KMS-11 (cell line): ENCODE results near the gene LAMB1.

Experiments
- H2AFZ ChIP-seq: fragments of 200-600 bp; sonication (generic); 2 replicates; pipeline ENCODE4 v1.6.1; 2016; ENCODE audit warnings: antibody characterized with exemption, mixed run types, low read depth
- H3K27ac ChIP-seq: fragments of 200-600 bp; sonication (generic); 2 replicates; pipeline ENCODE4 v1.6.1; 2016; ENCODE audit warnings: mild to moderate bottlenecking, mixed run types
- H3K27me3 ChIP-seq: fragments of 200-600 bp; sonication (generic); 2 replicates; pipeline ENCODE4 v1.6.1; 2017; ENCODE audit warnings: mild to moderate bottlenecking, low read depth, mixed run types, moderate library complexity; ENCODE audit not compliant: insufficient read depth
- H3K36me3 ChIP-seq: fragments of 200-600 bp; sonication (generic); 2 replicates; pipeline ENCODE4 v1.6.1; 2017; ENCODE audit warnings: mild to moderate bottlenecking, mixed run types; ENCODE audit not compliant: insufficient read depth
- H3K4me1 ChIP-seq: fragments of 200-600 bp; sonication (generic); 2 replicates; pipeline ENCODE4 v1.6.1; 2016; ENCODE audit warnings: mild to moderate bottlenecking, low read depth, mixed run types; ENCODE audit not compliant: poor library complexity, severe bottlenecking
- H3K4me2 ChIP-seq: fragments of 200-600 bp; sonication (generic); 2 replicates; pipeline ENCODE4 v1.7.0; 2016; ENCODE audit warnings: mild to moderate bottlenecking, mixed run types
- H3K4me3 ChIP-seq: fragments of 200-600 bp; sonication (generic); IDR thresholded peaks from 2 replicates; pipeline ENCODE4 v1.6.1; 2017; ENCODE audit warnings: low read depth, low read length, mixed read lengths; ENCODE audit not compliant: insufficient read depth
- H3K79me2 ChIP-seq: fragments of 200-600 bp; sonication (generic); 2 replicates; pipeline ENCODE4 v1.6.1; 2016; ENCODE audit warnings: low read depth, mixed run types; ENCODE audit not compliant: insufficient read depth
- H3K9ac ChIP-seq: fragments of 200-600 bp; sonication (generic); 2 replicates; pipeline ENCODE4 v1.6.1; 2016; ENCODE audit warnings: mild to moderate bottlenecking, mixed run types
- H4K20me1 ChIP-seq: fragments of 200-600 bp; sonication (generic); 2 replicates; pipeline ENCODE4 v1.6.1; 2016; ENCODE audit warnings: mild to moderate bottlenecking, mixed run types; ENCODE audit not compliant: insufficient read depth
- CTCF ChIP-seq: fragments of 200-600 bp; sonication (generic); conservative IDR thresholded peaks from 2 replicates; pipeline ENCODE4 v1.6.1; 2017; ENCODE audit warnings: low read depth, mild to moderate bottlenecking, antibody characterized with exemption, low read length, moderate library complexity, mixed read lengths

Gene LAMB1

GRCh38 chr7:107971100-107971499 lies 31.9 kb downstream of the LAMB1 start:
- no peak overlapping the region for H3K4me3 ChIP-seq
- no peak overlapping the region for H3K27ac ChIP-seq
- no peaks in the 10 kb centered on the region for H3K4me1 ChIP-seq
- no peak overlapping the region for H2AFZ ChIP-seq
- H3K4me2 ChIP-seq = no peak overlapping the region
- H3K36me3 ChIP-seq = no peaks in the 10 kb centered on the region
- H4K20me1 ChIP-seq = no peaks in the 10 kb centered on the region
- no peak for TF ChIP-seq CTCF
- H3K79me2 ChIP-seq = no peaks in the 10 kb centered on the region
- H3K9ac ChIP-seq = no peak overlapping the region
- no peaks in the 10 kb centered on the region for H3K27me3 ChIP-seq

- H3K27ac ChIP-seq = no peak overlapping the region
- H2AFZ ChIP-seq = no peak overlapping the region
- H3K9ac ChIP-seq = no peak overlapping the region
- no peaks in the 10 kb centered on the region for H3K79me2 ChIP-seq
- no peak overlapping the region for H3K4me2 ChIP-seq
- H3K27me3 ChIP-seq = no peaks in the 10 kb centered on the region
- H3K36me3 ChIP-seq = no peaks in the 10 kb centered on the region
- H3K4me3 ChIP-seq = no peak overlapping the region
- H4K20me1 ChIP-seq = no peaks in the 10 kb centered on the region
- no peak for TF ChIP-seq CTCF
- H3K4me1 ChIP-seq = no peaks in the 10 kb centered on the region
Measured at GRCh38 chr7:107969856-107970255, 33.1 kb downstream of the LAMB1 start.

GRCh38 chr7:107968449-107968848 lies 34.5 kb downstream of the LAMB1 start:
- no peaks in the 10 kb centered on the region for H3K36me3 ChIP-seq
- no peaks in the 10 kb centered on the region for H3K4me1 ChIP-seq

GRCh38 chr7:107967420-107967819 lies 35.5 kb downstream of the LAMB1 start:
- Histone ChIP-seq H2AFZ (no peak overlapping the region), H4K20me1 (no peaks in the 10 kb centered on the region), H3K4me2 (no peak overlapping the region), H3K27ac (no peak overlapping the region), H3K36me3 (no peaks in the 10 kb centered on the region), H3K4me1 (no peaks in the 10 kb centered on the region), H3K9ac (no peak overlapping the region), H3K79me2 (no peaks in the 10 kb centered on the region), H3K4me3 (no peak overlapping the region), H3K27me3 (no peaks in the 10 kb centered on the region)
- no peak for TF ChIP-seq CTCF

More at GRCh38 chr7:107968449-107968848, 34.5 kb downstream of the LAMB1 start:
- Histone ChIP-seq H4K20me1 (no peaks in the 10 kb centered on the region), H3K4me3 (no peak overlapping the region), H3K4me2 (no peak overlapping the region), H3K27ac (no peak overlapping the region), H3K9ac (no peak overlapping the region), H3K79me2 (no peaks in the 10 kb centered on the region), H2AFZ (no peak overlapping the region), H3K27me3 (no peaks in the 10 kb centered on the region)
- TF ChIP-seq CTCF = no peak
